ENCODE measurements around the gene RCAN2. TPM values are rescaled to one million over a fixed set of nuclear protein-coding genes. Genes with fewer than 3 reads are reported as not detected.

RCAN2 gene
- total and polyA plus RNA-seq, 2 donors (not counting 3 experiments of a cell fraction or from before 2014, with no cell fraction given) = 0.07 to 0.33 TPM

DNA sequence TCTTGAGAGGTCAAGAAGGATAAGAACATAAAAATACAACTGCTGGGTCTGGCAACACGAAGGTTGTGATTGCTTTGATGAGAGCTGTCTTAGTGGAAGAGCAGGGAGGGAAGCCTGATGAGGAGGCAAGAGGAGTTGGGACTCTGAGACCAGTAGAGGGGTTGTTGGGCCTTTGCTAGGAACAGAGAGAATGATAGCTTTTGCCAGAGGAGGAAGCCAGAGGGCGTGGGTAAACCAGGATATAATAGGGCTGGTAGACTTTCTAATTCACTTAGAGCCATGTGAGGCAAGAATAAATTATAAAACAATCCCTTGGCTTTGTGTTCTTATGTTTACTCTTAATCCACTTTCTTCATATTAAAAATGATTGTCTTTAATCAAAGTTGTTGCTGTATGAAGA, 78.6 kb downstream of the RCAN2 start:
- intact Hi-C loops (cut with micrococcal nuclease) (no loop called here), dilution Hi-C loops (cut with MboI; ENCODE audit: extremely low pct_ligation_motif_present, low sequenced_read_pairs) (no loop called here)
- Histone ChIP-seq H3K9me1 (replicated peaks; ENCODE audit: control insufficient read depth, extremely low read depth, insufficient read depth, low read length) (no peaks in the 10 kb centered on the region), H3K4me1 (ENCODE audit: control insufficient read depth, extremely low read depth, insufficient read depth, low read length) (no peaks in the 10 kb centered on the region), H3K27me3 (ENCODE audit: control insufficient read depth in 2 of 2, insufficient read depth in 2 of 2, low read length in 2 of 2) (peaks cover 0 to 9% of the 10 kb centered on the region in 2 experiments), H3K79me2 (ENCODE audit: control insufficient read depth, insufficient read depth, low read length) (no peaks in the 10 kb centered on the region), H3K9ac (replicated peaks; ENCODE audit: extremely low read depth, insufficient read depth, low read length) (no peak overlapping the region), H3K9me3 (replicated peaks; ENCODE audit: control insufficient read depth, insufficient read depth, low read length) (no peaks in the 10 kb centered on the region), H2AFZ (ENCODE audit: low read depth, low read length) (no peak overlapping the region), H3K36me3 (ENCODE audit: control insufficient read depth in 2 of 2, extremely low read depth in 1 of 2, insufficient read depth in 2 of 2, low read length in 2 of 2) (no peaks in the 10 kb centered on the region), H3K27ac (ENCODE audit: insufficient read depth, low read depth, low read length) (no peak overlapping the region), H4K20me1 (replicated peaks; ENCODE audit: control insufficient read depth, extremely low read depth, insufficient read depth, low read length) (no peaks in the 10 kb centered on the region), H3K4me3 (replicated peaks in 1 of 3; ENCODE audit: insufficient read depth in 1 of 3, low read depth in 1 of 3, low read length in 3 of 3) (no peak overlapping the region), H3K4me2 (ENCODE audit: insufficient read depth, low read length) (no peak overlapping the region)
- ChIA-PET CTCF (interaction anchor here (0.7 to 9.6 kb wide), 7 partner anchors 15 to 635 kb away, joined by 3 to 365 read pairs (median 4); no protein-coding TSS in a partner anchor), POLR2A (interaction anchor here (0.6 kb wide), 1 partner anchor 416 kb away, joined by 5 read pairs; no protein-coding TSS in a partner anchor)
- DNase-seq (ENCODE audit: low read depth, low spot score) = no peak
- no peak for FAIRE-seq
- BruUV-seq (replicated peaks) = no TSS peak
- TF ChIP-seq MAX (IDR thresholded peaks at IDR 0.05; ENCODE audit: insufficient read depth, insufficient read length) (no peak), MYC (IDR thresholded peaks at IDR 0.05; ENCODE audit: low read depth, low read length) (no peak), POLR2AphosphoS5 (IDR thresholded peaks at IDR 0.05; ENCODE audit: insufficient read depth, low read depth, low read length) (no peak), POLR2A (IDR thresholded peaks at IDR 0.05; ENCODE audit: low read depth, low read length) (no peak), FOS (IDR thresholded peaks at IDR 0.05; ENCODE audit: borderline replicate concordance, insufficient read depth, low read length) (no peak), EZH2 (IDR thresholded peaks at IDR 0.05; ENCODE audit: borderline replicate concordance, low read depth, low read length, severe bottlenecking) (no peak), GATA2 (IDR thresholded peaks at IDR 0.05; ENCODE audit: insufficient read depth, insufficient read length, low read depth, low read length) (no peak), JUN (IDR thresholded peaks at IDR 0.05; ENCODE audit: borderline replicate concordance, insufficient read depth, insufficient read length, low read depth) (no peak)
- TF ChIP-seq, protein P1, sequence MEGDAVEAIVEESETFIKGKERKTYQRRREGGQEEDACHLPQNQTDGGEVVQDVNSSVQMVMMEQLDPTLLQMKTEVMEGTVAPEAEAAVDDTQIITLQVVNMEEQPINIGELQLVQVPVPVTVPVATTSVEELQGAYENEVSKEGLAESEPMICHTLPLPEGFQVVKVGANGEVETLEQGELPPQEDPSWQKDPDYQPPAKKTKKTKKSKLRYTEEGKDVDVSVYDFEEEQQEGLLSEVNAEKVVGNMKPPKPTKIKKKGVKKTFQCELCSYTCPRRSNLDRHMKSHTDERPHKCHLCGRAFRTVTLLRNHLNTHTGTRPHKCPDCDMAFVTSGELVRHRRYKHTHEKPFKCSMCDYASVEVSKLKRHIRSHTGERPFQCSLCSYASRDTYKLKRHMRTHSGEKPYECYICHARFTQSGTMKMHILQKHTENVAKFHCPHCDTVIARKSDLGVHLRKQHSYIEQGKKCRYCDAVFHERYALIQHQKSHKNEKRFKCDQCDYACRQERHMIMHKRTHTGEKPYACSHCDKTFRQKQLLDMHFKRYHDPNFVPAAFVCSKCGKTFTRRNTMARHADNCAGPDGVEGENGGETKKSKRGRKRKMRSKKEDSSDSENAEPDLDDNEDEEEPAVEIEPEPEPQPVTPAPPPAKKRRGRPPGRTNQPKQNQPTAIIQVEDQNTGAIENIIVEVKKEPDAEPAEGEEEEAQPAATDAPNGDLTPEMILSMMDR (IDR thresholded peaks at IDR 0.05; ENCODE audit: extremely low read depth in 1 of 2, insufficient read depth in 1 of 2, low read depth in 1 of 2, low read length in 2 of 2) = no peak
